Muscle of back (tissue), 11 donors: ENCODE measurements around the gene LPCAT2. TPM values are rescaled to one million over a fixed set of nuclear protein-coding genes. Genes with fewer than 3 reads are reported as not detected.
A peak's percentile ranks its signal among the peaks of the same experiment; 100 is the strongest.

Experiments
- DNase-seq, 3 donors: peaks; one replicate each; pipeline versions ENCODE4 v3.0.0 to v3.0.0-alpha.2; 2013
- polyA plus RNA-seq, 10 donors: library from polyadenylated mRNA; unstranded; fragments of 120-200 nt; gene quantifications; one replicate each; pipeline ENCODE4 v1.2.1, GENCODE V29; 2013; ENCODE audit not compliant: insufficient read length in 10 of 10

The LPCAT2 gene
- polyA plus RNA-seq, 10 donors: 12.3 to 26.8 (median 18.4) TPM

GRCh38 chr16:55501549-55502322 lies 7.1 kb upstream of the LPCAT2 start:
- peak in 1 of 3 donors; percentile 42 for DNase-seq

GRCh38 chr16:55502801-55503366 lies 6.0 kb upstream of the LPCAT2 start:
- DNase-seq: peak; percentile 91 to 98 (median 97)

GRCh38 chr16:55503726-55504550 lies 4.9 kb upstream of the LPCAT2 start:
- DNase-seq: no peak

GRCh38 chr16:55505333-55506015 lies 3.4 kb upstream of the LPCAT2 start:
- no peak for DNase-seq

- DNase-seq: no peak
Measured at GRCh38 chr16:55506083-55506482, 2.8 kb upstream of the LPCAT2 start.

GRCh38 chr16:55506708-55507107 lies 2.2 kb upstream of the LPCAT2 start:
- DNase-seq: no peak

- no peak for DNase-seq
Measured at GRCh38 chr16:55508271-55508921, 476 bp upstream of the LPCAT2 start.

- no peak for DNase-seq
Measured at GRCh38 chr16:55510185-55510805, 1.4 kb downstream of the LPCAT2 start.

GRCh38 chr16:55512941-55513340 lies 4.1 kb downstream of the LPCAT2 start:
- DNase-seq: no peak

GRCh38 chr16:55513616-55514015 lies 4.7 kb downstream of the LPCAT2 start:
- no peak for DNase-seq

GRCh38 chr16:55515111-55515510 lies 6.2 kb downstream of the LPCAT2 start:
- peak in 1 of 3 donors; percentile 71 for DNase-seq

- no peak for DNase-seq
Measured at GRCh38 chr16:55521792-55522191, 12.9 kb downstream of the LPCAT2 start.

GRCh38 chr16:55526441-55526840 lies 17.6 kb downstream of the LPCAT2 start:
- peak in 1 of 3 donors; percentile 31 for DNase-seq

GRCh38 chr16:55527885-55528284 lies 19.0 kb downstream of the LPCAT2 start:
- DNase-seq: no peak

GRCh38 chr16:55529018-55529417 lies 20.1 kb downstream of the LPCAT2 start:
- DNase-seq: peak in 2 of 3 donors; percentile 70 to 80

GRCh38 chr16:55530316-55530856 lies 21.5 kb downstream of the LPCAT2 start:
- DNase-seq: no peak

GRCh38 chr16:55532227-55532626 lies 23.4 kb downstream of the LPCAT2 start:
- no peak for DNase-seq

GRCh38 chr16:55534756-55535155 lies 25.9 kb downstream of the LPCAT2 start:
- DNase-seq: no peak

GRCh38 chr16:55539049-55539448 lies 30.2 kb downstream of the LPCAT2 start:
- DNase-seq: peak; percentile 38 to 76 (median 59)

GRCh38 chr16:55539488-55539887 lies 30.6 kb downstream of the LPCAT2 start:
- DNase-seq: peak; percentile 36 to 81 (median 71)

GRCh38 chr16:55540221-55540620 lies 31.3 kb downstream of the LPCAT2 start:
- no peak for DNase-seq
